NOMO-1 (cell line): Measurements from ENCODE around the gene NFIA.

Source experiments
- DNase-seq, 2 experiments: peaks; one replicate each; lab custom pipeline; 2025; ENCODE audit not compliant: unreplicated experiment in 2 of 2; lab: John Stamatoyannopoulos, UW

NFIA gene

GRCh38 chr1:61083013-61083806 lies 849 bp downstream of the NFIA start:
- no peak for DNase-seq

- DNase-seq, result no peak
Measured at GRCh38 chr1:61083807-61084440, 1.6 kb downstream of the NFIA start.

- DNase-seq, result no peak
Measured at GRCh38 chr1:61084491-61085031, 2.2 kb downstream of the NFIA start.

GRCh38 chr1:61085206-61085982 lies 3.0 kb downstream of the NFIA start:
- DNase-seq, result no peak

DNA sequence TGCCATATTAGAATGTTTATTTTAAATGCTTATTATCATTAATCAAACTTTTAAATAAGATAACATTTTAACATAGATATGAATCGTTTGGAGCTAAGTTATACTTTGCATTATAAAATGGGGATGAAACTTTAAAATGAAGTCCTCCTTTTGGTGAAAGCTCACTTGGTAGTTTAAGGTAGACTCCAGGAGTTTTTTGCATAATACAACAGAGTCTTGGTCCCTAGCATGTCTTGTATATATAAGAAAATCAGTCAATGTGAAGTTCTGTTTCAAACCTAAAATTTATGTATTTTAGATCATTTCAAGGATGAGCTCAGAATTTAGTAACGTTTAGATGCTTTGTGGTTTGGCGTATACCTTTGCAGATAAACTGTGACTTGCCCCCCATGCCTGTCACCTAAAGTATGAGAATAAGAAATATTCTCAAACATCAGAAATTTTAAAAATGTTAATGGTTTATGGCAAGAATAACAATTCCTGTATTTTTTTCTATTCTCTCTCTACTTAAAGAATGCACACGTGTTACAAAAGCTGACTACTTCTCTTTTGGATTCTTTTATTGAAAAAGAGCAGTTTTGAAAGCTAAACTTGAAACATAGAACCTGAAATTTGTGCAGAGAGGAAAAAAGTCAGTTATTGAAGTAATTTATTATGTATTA lies 3.8 kb downstream of the NFIA start:
- DNase-seq, result no peak

GRCh38 chr1:61087571-61087970 lies 5.2 kb downstream of the NFIA start:
- no peak for DNase-seq

DNA sequence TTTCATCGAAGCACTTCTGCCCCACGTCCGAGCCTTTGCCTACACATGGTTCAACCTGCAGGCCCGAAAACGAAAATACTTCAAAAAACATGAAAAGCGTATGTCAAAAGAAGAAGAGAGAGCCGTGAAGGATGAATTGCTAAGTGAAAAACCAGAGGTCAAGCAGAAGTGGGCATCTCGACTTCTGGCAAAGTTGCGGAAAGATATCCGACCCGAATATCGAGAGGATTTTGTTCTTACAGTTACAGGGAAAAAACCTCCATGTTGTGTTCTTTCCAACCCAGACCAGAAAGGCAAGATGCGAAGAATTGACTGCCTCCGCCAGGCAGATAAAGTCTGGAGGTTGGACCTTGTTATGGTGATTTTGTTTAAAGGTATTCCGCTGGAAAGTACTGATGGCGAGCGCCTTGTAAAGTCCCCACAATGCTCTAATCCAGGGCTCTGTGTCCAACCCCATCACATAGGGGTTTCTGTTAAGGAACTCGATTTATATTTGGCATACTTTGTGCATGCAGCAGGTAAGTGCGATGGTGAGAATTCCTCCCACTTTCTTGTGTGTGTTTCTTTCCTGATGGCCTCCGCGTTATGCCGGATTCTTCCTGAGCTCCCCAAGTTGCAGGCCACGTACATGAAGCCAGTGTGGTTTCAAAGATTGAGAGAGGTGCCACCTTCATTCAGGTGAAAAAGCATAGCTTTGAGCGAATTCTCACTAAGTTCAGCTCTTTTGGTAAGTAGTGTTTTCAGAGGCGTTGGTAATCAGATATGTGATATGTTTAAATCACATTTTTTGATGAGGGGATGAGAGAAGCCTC lies 6.0 kb downstream of the NFIA start:
- no peak for DNase-seq

DNA sequence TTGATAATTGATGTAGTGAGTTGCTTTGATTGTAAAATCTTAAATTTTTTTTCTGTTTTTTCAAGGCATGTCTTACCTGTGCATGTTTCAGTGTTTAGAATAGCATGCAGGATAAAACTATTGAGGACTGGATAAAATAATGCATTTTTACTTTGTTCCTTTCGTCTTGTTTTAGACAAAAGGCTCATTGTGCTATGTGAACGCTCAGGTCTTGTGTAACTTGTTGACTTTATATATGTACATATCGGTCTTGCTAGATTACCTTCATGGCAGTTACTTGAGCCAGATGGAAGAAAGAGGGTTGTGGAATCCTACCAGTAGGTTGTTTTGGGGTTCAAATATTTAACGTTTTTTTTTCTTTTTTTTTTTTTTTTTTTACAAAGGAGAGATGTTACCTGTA lies 7.0 kb downstream of the NFIA start:
- no peak for DNase-seq

DNA sequence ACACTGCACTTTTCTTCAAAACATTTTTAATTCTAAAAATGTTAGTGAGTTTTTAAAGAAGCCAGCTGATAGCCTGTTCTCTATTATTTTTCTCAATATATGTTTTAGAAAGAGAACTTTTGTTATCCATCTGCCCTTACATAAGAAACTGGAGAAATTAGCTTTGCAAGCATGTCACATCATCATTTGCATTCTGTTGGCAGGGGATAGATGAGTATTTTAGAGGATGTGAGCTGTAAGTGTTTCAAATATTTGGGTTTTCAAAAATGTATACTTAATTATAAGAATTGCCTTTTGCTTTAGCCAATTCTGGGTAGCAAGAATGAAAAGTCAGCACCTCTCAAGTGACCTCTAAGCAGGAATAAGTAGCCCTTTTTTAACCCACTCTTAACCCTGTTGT lies 7.4 kb downstream of the NFIA start:
- no peak for DNase-seq

GRCh38 chr1:61090546-61091202 lies 8.3 kb downstream of the NFIA start:
- no peak for DNase-seq

DNA sequence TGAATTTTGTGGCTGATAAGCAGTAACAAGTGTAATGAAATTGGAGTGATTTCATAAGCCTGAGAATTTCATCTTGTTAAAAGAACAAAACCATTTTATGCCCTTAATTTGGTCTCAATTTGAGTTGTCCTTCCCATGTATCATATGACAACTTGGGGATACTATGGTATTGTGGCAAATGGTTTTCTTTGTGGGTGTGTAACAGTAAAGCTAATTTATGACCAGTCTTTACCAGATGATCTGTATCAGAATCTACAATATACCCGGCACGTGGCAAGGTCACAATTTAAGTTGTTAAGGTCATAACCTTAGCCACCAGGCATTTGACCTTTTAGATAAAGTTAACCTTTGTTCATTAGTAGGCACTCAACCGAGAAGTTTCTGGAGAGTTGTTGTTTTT lies 9.1 kb downstream of the NFIA start:
- no peak for DNase-seq

- no peak for DNase-seq
Measured at GRCh38 chr1:61092642-61093041, 10.3 kb downstream of the NFIA start.

GRCh38 chr1:61093525-61094137 lies 11.3 kb downstream of the NFIA start:
- no peak for DNase-seq

- no peak for DNase-seq
Measured at GRCh38 chr1:61094677-61095469, 12.5 kb downstream of the NFIA start.

DNA sequence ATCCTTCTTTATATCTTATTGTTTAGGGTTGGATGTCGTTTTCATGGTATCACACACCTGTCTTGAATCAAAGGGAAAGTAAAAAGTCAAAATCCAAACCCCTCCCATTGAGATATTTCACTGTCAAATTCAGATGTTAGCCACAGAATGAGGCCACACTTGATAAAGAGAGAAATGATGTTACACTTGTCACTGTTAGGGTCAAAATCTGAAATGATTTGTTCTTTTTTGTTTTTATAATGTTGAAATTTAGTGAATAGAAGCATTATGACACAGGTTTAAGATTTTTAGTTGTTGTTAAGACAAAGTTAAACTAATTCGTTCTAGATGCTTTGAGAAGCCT lies 13.1 kb downstream of the NFIA start:
- no peak for DNase-seq

- DNase-seq, result no peak
Measured at GRCh38 chr1:61097317-61097716, 15.0 kb downstream of the NFIA start.

- DNase-seq, result no peak
Measured at GRCh38 chr1:61097722-61098121, 15.4 kb downstream of the NFIA start.

- DNase-seq, result no peak
Measured at GRCh38 chr1:61098333-61098732, 16.0 kb downstream of the NFIA start.
